Activated CD4-positive, alpha-beta T cell treated with anti-CD3 and anti-CD28 coated beads, Interleukin-2, amount 50 U/mL, for 24 hours (primary cell): ENCODE measurements around the gene PPFIA1.

ENCODE experiments used
- DNase-seq, 2 donors: peaks; one replicate each; pipeline ENCODE4 v3.0.0-alpha.2; 2020; ENCODE audit warnings: low read depth in 1 of 2, low spot score in 1 of 2

The PPFIA1 gene

GRCh38 chr11:70270104-70270876 lies at the start of gene PPFIA1:
TSS of gene PPFIA1 (plus strand) at chr11:70270690. CDS start at chr11:70272173, 1,483 bp downstream.
- DNase-seq, result peak; percentile 89 to 92

- DNase-seq, result no peak
Observed at GRCh38 chr11:70220920-70221319, 49.6 kb upstream of the PPFIA1 start.

- DNase-seq, result no peak
Observed at GRCh38 chr11:70225681-70226177, 44.8 kb upstream of the PPFIA1 start.

- no peak for DNase-seq
Observed at GRCh38 chr11:70226183-70226582, 44.3 kb upstream of the PPFIA1 start.

- DNase-seq, result no peak
Observed at GRCh38 chr11:70226967-70227366, 43.5 kb upstream of the PPFIA1 start.

- no peak for DNase-seq
Observed at GRCh38 chr11:70229737-70230136, 40.8 kb upstream of the PPFIA1 start.

GRCh38 chr11:70230151-70230839 lies 40.2 kb upstream of the PPFIA1 start:
- DNase-seq, result no peak

- no peak for DNase-seq
Observed at GRCh38 chr11:70230840-70231710, 39.4 kb upstream of the PPFIA1 start.

GRCh38 chr11:70233034-70233433 lies 37.5 kb upstream of the PPFIA1 start:
- DNase-seq, result no peak

- DNase-seq, result no peak
Observed at GRCh38 chr11:70233511-70233934, 37.0 kb upstream of the PPFIA1 start.

- DNase-seq, result no peak
Observed at GRCh38 chr11:70233962-70234361, 36.5 kb upstream of the PPFIA1 start.

- DNase-seq, result no peak
Observed at GRCh38 chr11:70240337-70240736, 30.2 kb upstream of the PPFIA1 start.

- DNase-seq, result no peak
Observed at GRCh38 chr11:70241709-70242108, 28.8 kb upstream of the PPFIA1 start.

- no peak for DNase-seq
Observed at GRCh38 chr11:70242885-70243284, 27.6 kb upstream of the PPFIA1 start.

- no peak for DNase-seq
Observed at GRCh38 chr11:70243912-70244652, 26.4 kb upstream of the PPFIA1 start.

- no peak for DNase-seq
Observed at GRCh38 chr11:70244698-70245097, 25.8 kb upstream of the PPFIA1 start.

GRCh38 chr11:70246196-70246595 lies 24.3 kb upstream of the PPFIA1 start:
- DNase-seq, result no peak

- no peak for DNase-seq
Observed at GRCh38 chr11:70247042-70247709, 23.3 kb upstream of the PPFIA1 start.

GRCh38 chr11:70247710-70248072 lies 22.8 kb upstream of the PPFIA1 start:
- no peak for DNase-seq
